Measurements from ENCODE around the gene PRPH2. TPM values are rescaled to one million over a fixed set of nuclear protein-coding genes. Genes with fewer than 3 reads are reported as not detected.

Gene PRPH2
- polyA plus RNA-seq, 2 of the 4 experiments (the other 2 are of a cell fraction) = not detected

DNA sequence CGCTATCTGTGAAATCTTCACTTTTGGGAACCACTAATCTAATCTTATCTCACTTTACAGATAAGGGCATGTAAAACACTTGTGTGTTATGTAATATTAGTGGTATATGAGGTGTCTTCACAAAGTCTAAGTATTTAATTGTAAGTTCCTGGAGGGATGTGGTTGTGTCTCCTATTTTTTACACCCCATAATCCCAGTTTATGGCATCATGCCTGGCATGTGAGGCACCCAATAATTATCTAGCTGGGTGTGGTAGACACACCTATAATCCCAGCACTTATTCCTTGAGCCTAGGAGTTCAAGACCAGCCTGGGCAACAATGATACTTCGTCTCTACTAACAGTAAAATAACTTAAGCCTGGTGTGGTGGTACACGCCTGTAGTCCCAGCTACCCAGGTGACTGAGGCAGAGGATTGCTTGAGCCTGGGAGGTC is 40.0 kb upstream of the PRPH2 start:
- POLR2A ChIA-PET = interaction anchor here (0.6 to 1.2 kb wide), 2 partner anchors 16 to 111 kb away, joined by 3 to 4 read pairs; partner anchors contain the start of gene TBCC
- WGBS (ENCODE audit: missing lambda C conversion rate) = 95% methylated on average over 3 of the region's 3 CpGs
- DNase-seq (ENCODE audit: low read depth in 1 of 2, low spot score in 1 of 2) = no peak
- peaks cover 15% of the 10 kb centered on the region for H3K4me1 ChIP-seq
- no peaks in the 10 kb centered on the region for H3K9me3 ChIP-seq
- TF ChIP-seq NR3C1 (IDR thresholded peaks at IDR 0.05) = no peak
- no peak for TF ChIP-seq EHMT2 (IDR thresholded peaks at IDR 0.05; ENCODE audit: low read depth)
- no peak for TF ChIP-seq NPAS2 (CRISPR knock-in tag; IDR thresholded peaks at IDR 0.05; ENCODE audit: borderline replicate concordance)
- CTCF ChIA-PET = interaction anchor here (1.3 kb wide), 1 partner anchor 36 kb away, joined by 3 read pairs; no protein-coding TSS in a partner anchor
- no peak overlapping the region for H3K4me2 ChIP-seq
- no peak overlapping the region for H3K27ac ChIP-seq
- no peak overlapping the region for H3K4me3 ChIP-seq
- no peak for ATAC-seq
- no peak for FAIRE-seq

DNA sequence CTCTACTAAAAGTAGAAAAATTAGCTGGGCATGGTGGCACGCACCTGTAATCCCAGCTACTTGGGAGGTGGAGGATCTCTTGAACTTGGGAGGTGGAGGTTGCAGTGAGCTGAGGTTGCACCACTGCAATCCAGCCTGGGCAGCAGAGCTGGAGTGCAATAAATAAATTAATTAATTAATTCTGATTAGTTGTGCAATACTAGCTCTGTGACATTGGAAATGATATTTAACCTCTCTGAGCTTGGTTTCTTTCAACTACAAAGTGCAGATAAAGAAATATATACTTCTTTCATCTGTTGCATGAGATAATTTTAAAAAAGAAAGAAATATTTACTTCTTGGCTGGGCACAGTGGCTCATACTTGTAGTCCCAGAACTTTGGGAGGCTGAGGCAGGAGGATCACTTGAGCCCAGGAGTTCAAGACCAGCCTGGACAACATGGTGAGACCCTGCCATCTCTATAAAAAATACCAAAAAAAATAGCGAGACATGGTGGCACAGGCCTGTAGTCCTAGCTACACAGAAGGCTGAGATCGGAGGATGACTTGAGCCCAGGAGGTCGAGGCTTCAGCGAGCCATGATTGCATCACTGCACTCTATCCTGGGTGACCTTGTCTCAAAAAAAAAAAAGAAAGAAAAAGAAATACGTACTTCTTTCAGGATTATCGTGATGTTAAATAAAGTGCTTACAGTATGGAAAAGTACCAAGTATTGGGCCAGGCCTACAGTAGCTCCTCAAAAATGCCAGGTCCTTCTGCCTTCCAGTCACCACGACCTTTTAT is 39.1 kb upstream of the PRPH2 start:
- FAIRE-seq = no peak

DNA sequence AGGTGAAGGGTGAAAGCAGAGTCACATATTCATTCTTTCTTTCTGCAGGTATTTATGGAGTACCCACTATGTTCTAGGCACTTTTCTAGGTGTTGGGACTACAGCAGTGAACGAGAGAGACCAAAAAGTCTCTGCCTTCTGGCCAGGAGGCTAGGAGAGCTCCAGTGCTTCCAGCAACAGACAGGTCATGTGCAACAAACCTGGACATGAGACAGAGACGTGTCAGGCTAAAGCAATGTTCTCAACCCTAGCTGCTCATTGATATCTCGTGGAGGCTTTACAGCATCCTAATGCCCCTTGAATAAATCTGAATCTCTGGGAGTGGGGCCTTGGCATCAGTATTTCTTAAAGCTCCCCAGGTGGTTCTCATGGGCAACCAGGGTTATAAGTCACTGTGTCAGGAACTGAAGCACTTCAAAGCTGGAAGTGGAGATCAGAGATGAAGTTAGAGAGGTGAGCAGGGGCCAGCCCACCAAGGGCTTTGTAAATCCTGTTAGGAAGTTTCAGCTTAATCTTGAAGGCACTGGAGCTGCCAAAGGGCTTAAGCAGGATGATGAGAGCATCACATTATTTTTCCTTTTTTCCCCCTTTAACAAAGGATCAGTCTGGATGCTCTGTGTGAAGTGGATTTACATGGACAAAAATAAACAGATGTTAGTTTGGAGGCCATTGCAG is 36.5 kb upstream of the PRPH2 start:
- Histone ChIP-seq H3K4me3 (no peak overlapping the region), H3K27ac (no peak overlapping the region), H3K4me2 (no peak overlapping the region), H3K9me3 (no peaks in the 10 kb centered on the region), H3K4me1 (no peaks in the 10 kb centered on the region)
- DNase-seq (ENCODE audit: low read depth in 1 of 2, low spot score in 1 of 2) (no peak), ATAC-seq (no peak), FAIRE-seq (no peak)
- 93% methylated on average over 3 of the region's 3 CpGs for WGBS (ENCODE audit: missing lambda C conversion rate)
- ChIA-PET POLR2A (interaction anchor here (1.3 kb wide), 1 partner anchor 12 kb away, joined by 4 read pairs; no protein-coding TSS in a partner anchor), CTCF (interaction anchor here (1.2 kb wide), 1 partner anchor 14 kb away, joined by 3 read pairs; no protein-coding TSS in a partner anchor)
- TF ChIP-seq, protein P1, sequence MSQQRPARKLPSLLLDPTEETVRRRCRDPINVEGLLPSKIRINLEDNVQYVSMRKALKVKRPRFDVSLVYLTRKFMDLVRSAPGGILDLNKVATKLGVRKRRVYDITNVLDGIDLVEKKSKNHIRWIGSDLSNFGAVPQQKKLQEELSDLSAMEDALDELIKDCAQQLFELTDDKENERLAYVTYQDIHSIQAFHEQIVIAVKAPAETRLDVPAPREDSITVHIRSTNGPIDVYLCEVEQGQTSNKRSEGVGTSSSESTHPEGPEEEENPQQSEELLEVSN (IDR thresholded peaks at IDR 0.05; ENCODE audit: borderline replicate concordance, low read depth) = no peak
- TF ChIP-seq CBX2 (IDR thresholded peaks at IDR 0.05; ENCODE audit: borderline replicate concordance, low read depth) (no peak), RAD21 (conservative IDR thresholded peaks at IDR 0.05 in 1 of 2, IDR thresholded peaks at IDR 0.05 in 1 of 2) (no peak), EHF (CRISPR knock-in tag; IDR thresholded peaks at IDR 0.05) (no peak), CEBPB (IDR thresholded peaks at IDR 0.05) (no peak), NFE2L2 (conservative IDR thresholded peaks at IDR 0.05; ENCODE audit: low read length) (no peak), CHD4 (IDR thresholded peaks at IDR 0.05; ENCODE audit: borderline replicate concordance) (no peak), CBX8 (IDR thresholded peaks at IDR 0.05) (no peak), EHMT2 (IDR thresholded peaks at IDR 0.05; ENCODE audit: low read depth) (no peak), MAFK (IDR thresholded peaks at IDR 0.05; ENCODE audit: partially characterized antibody) (no peak)
- TF ChIP-seq, protein P2, sequence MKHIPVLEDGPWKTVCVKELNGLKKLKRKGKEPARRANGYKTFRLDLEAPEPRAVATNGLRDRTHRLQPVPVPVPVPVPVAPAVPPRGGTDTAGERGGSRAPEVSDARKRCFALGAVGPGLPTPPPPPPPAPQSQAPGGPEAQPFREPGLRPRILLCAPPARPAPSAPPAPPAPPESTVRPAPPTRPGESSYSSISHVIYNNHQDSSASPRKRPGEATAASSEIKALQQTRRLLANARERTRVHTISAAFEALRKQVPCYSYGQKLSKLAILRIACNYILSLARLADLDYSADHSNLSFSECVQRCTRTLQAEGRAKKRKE (CRISPR knock-in tag; IDR thresholded peaks at IDR 0.05; ENCODE audit: low read depth) = no peak
- TF ChIP-seq, protein P3, sequence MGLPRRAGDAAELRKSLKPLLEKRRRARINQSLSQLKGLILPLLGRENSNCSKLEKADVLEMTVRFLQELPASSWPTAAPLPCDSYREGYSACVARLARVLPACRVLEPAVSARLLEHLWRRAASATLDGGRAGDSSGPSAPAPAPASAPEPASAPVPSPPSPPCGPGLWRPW (IDR thresholded peaks at IDR 0.05) = no peak
- TF ChIP-seq, protein P4, sequence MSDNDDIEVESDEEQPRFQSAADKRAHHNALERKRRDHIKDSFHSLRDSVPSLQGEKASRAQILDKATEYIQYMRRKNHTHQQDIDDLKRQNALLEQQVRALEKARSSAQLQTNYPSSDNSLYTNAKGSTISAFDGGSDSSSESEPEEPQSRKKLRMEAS (IDR thresholded peaks at IDR 0.05) = no peak

More for the DNA sequence above, 39.1 kb upstream of the PRPH2 start:
- H3K9me3 ChIP-seq = no peaks in the 10 kb centered on the region
- H3K4me2 ChIP-seq = no peak overlapping the region
- CTCF ChIA-PET = interaction anchor here (1.3 kb wide), 1 partner anchor 35 kb away, joined by 3 read pairs; no protein-coding TSS in a partner anchor
- POLR2A ChIA-PET = interaction anchor here (0.5 to 1.5 kb wide), 4 partner anchors 15 to 21 kb away, joined by 3 to 4 read pairs (median 4); partner anchors contain the start of gene TBCC
- WGBS (ENCODE audit: missing lambda C conversion rate) = 92% methylated on average over 8 of the region's 8 CpGs
- DNase-seq (ENCODE audit: low read depth in 1 of 2, low spot score in 1 of 2) (no peak), ATAC-seq (no peak)
- TF ChIP-seq SMC3 (IDR thresholded peaks at IDR 0.05) = no peak
- no peak for TF ChIP-seq KDM1A (IDR thresholded peaks at IDR 0.05; ENCODE audit: low read depth)
- no peak for TF ChIP-seq EP300 (IDR thresholded peaks at IDR 0.05)
- TF ChIP-seq HEYL (CRISPR knock-in tag; IDR thresholded peaks at IDR 0.05) = no peak
- TF ChIP-seq HOXB13 (CRISPR knock-in tag; IDR thresholded peaks at IDR 0.05; ENCODE audit: low read depth) = no peak
- no peak for TF ChIP-seq CBX8 (IDR thresholded peaks at IDR 0.05)
- TF ChIP-seq NR3C1 (IDR thresholded peaks at IDR 0.05) = no peak
- TF ChIP-seq, protein P5, sequence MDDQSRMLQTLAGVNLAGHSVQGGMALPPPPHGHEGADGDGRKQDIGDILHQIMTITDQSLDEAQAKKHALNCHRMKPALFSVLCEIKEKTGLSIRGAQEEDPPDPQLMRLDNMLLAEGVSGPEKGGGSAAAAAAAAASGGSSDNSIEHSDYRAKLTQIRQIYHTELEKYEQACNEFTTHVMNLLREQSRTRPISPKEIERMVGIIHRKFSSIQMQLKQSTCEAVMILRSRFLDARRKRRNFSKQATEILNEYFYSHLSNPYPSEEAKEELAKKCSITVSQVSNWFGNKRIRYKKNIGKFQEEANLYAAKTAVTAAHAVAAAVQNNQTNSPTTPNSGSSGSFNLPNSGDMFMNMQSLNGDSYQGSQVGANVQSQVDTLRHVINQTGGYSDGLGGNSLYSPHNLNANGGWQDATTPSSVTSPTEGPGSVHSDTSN (IDR thresholded peaks at IDR 0.05) = no peak
- no peak for TF ChIP-seq GATA3 (IDR thresholded peaks at IDR 0.05; ENCODE audit: borderline replicate concordance)
- no peak overlapping the region for H3K4me3 ChIP-seq
- H3K27ac ChIP-seq = no peak overlapping the region
- peaks cover 14% of the 10 kb centered on the region for H3K4me1 ChIP-seq

Data from A549 (cell line).